Cardiac muscle cell (in vitro differentiated cells and primary cell): ENCODE measurements around the gene CEP164. TPM values are rescaled to one million over a fixed set of nuclear protein-coding genes. Genes with fewer than 3 reads are reported as not detected.
"Not testable (repeated sequence)": the region's sequence is repeated elsewhere in the genome, so short reads cannot be mapped to it uniquely, and the experiment has no call there.

Experiments
- DNase-seq, 2 donors: peaks; one replicate each; pipeline versions ENCODE4 v3.0.0 to v3.0.0-alpha.2; 2010 to 2017; ENCODE audit warnings: low read depth in 1 of 2, low spot score in 1 of 2
- H3K27ac ChIP-seq: fragments of 200-600 bp; sonication (generic); 2 replicates; pipeline ENCODE4 v1.5.1; 2016
- H3K27me3 ChIP-seq: fragments of 200-600 bp; sonication (generic); 2 replicates; pipeline ENCODE4 v1.6.0; 2016; ENCODE audit warnings: control low read depth
- H3K36me3 ChIP-seq: fragments of 200-600 bp; sonication (generic); 2 replicates; pipeline ENCODE4 v1.5.1; 2016; ENCODE audit warnings: control low read depth
- H3K4me1 ChIP-seq: fragments of 200-600 bp; sonication (generic); 2 replicates; pipeline ENCODE4 v1.8.1; 2017; ENCODE audit warnings: low read depth, mild to moderate bottlenecking, mixed run types
- H3K4me3 ChIP-seq: fragments of 200-600 bp; sonication (generic); 2 replicates; pipeline ENCODE4 v1.5.1; 2016; ENCODE audit warnings: mild to moderate bottlenecking
- H3K9me3 ChIP-seq: fragments of 200-600 bp; sonication (generic); 2 replicates; pipeline ENCODE4 v1.5.1; 2017; ENCODE audit warnings: low read depth, mild to moderate bottlenecking, control low read depth
- CTCF ChIP-seq: IDR thresholded peaks from 2 replicates; pipeline ENCODE4 v1.5.1; 2012; ENCODE audit warnings: low read depth, mild to moderate bottlenecking, low read length
- polyA plus RNA-seq: library from polyadenylated mRNA; unstranded; fragments of >200 nt; fragmentation: Nextera tagmentation; extraction: Ambion mirVana; gene quantifications from 2 replicates; pipeline ENCODE4 v1.2.1, GENCODE V29; 2016
- total RNA-seq: library from RNA; depleted of rRNA; stranded (reverse); fragments of >200 nt; gene quantifications from 2 replicates; pipeline ENCODE4 v1.2.3, GENCODE V29; 2016

The CEP164 gene
- total and polyA plus RNA-seq, 2 experiments from 2014 or later: 22.6 to 31.8 TPM

GRCh38 chr11:117453886-117454563, 126.4 kb downstream of the CEP164 start:
- Histone ChIP-seq H3K27ac (no peak overlapping the region), H3K27me3 (no peaks in the 10 kb centered on the region), H3K4me3 (no peak overlapping the region), H3K36me3 (no peaks in the 10 kb centered on the region), H3K9me3 (no peaks in the 10 kb centered on the region), H3K4me1 (no peaks in the 10 kb centered on the region)
- TF ChIP-seq CTCF: no peak
- DNase-seq: no peak

GRCh38 chr11:117454564-117454917, 126.9 kb downstream of the CEP164 start:
- Histone ChIP-seq H3K4me3 (no peak overlapping the region), H3K4me1 (no peaks in the 10 kb centered on the region), H3K9me3 (no peaks in the 10 kb centered on the region), H3K27ac (no peak overlapping the region), H3K36me3 (no peaks in the 10 kb centered on the region), H3K27me3 (no peaks in the 10 kb centered on the region)
- TF ChIP-seq CTCF: no peak
- no peak for DNase-seq

GRCh38 chr11:117456027-117456720, 128.5 kb downstream of the CEP164 start:
- H3K9me3 ChIP-seq: no peaks in the 10 kb centered on the region
- H3K36me3 ChIP-seq: no peaks in the 10 kb centered on the region
- H3K4me3 ChIP-seq: no peak overlapping the region
- no peak overlapping the region for H3K27ac ChIP-seq
- no peaks in the 10 kb centered on the region for H3K27me3 ChIP-seq
- TF ChIP-seq CTCF: no peak
- DNase-seq: no peak
- H3K4me1 ChIP-seq: no peaks in the 10 kb centered on the region

GRCh38 chr11:117456721-117457029, 129.0 kb downstream of the CEP164 start:
- not testable (repeated sequence) for H3K4me3 ChIP-seq, H3K27me3 ChIP-seq, H3K4me1 ChIP-seq, H3K36me3 ChIP-seq, H3K27ac ChIP-seq, H3K9me3 ChIP-seq, DNase-seq

GRCh38 chr11:117457031-117457785, 129.6 kb downstream of the CEP164 start:
- Histone ChIP-seq H3K36me3 (no peaks in the 10 kb centered on the region), H3K9me3 (no peaks in the 10 kb centered on the region), H3K27me3 (no peaks in the 10 kb centered on the region), H3K27ac (no peak overlapping the region), H3K4me1 (no peaks in the 10 kb centered on the region), H3K4me3 (no peak overlapping the region)
- TF ChIP-seq CTCF: no peak
- DNase-seq: no peak

- no peak for DNase-seq
- TF ChIP-seq CTCF: no peak
- no peaks in the 10 kb centered on the region for H3K36me3 ChIP-seq
- no peaks in the 10 kb centered on the region for H3K4me1 ChIP-seq
- no peaks in the 10 kb centered on the region for H3K27me3 ChIP-seq
- no peak overlapping the region for H3K4me3 ChIP-seq
- no peaks in the 10 kb centered on the region for H3K9me3 ChIP-seq
- H3K27ac ChIP-seq: no peak overlapping the region
Observed at GRCh38 chr11:117457835-117458234, 130.2 kb downstream of the CEP164 start.
